Middle frontal gyrus (tissue), 1 donor: ENCODE measurements around the gene PWP1.
A peak's percentile ranks its signal among the peaks of the same experiment; 100 is the strongest.

Source experiments
- DNase-seq: peaks from one replicate; pipeline ENCODE4 v3.0.0-alpha.2; 2015; ENCODE audit warnings: low spot score; ENCODE audit errors: extremely low spot score

Gene PWP1

DNA sequence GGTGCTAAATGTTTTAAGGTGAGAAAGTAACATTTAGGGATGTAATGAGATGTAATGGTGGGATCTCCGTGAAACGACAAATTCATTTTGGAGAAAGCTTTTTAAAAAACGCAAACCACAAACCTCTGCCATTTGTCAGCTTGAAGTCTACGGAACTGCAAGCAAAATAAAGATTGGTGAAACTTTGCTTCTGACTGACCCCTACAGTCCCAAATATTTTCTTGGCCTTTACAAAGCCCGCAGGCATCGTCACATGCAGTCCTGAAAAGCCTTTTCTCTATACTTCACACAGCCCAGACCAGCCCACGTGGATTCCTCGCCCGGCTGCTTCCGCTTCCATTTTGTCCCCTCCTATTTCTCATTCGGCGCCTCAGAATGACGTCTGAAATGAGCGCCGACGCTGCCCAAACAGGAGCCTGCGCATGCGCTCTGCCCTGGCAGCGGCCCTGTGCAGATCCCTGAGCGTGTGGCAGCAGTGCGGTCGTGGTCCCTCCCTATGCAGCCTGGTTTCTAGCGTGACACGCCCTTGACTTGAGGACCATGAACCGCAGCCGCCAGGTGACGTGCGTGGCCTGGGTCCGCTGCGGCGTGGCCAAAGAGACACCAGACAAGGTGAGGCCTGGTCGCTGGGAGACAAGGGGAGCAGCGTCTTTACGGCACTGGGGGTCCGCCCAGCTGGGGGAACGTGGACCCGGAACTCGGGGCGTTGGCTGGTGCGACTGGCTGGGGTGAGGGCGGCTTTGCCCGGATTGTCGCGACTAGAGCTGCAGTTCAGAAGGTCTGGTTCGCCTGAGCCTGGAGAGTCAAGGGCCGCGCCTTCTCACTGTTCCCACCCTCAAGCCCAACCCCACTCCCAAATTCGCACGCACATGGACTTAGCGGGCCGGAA is at the start of gene PWP1:
PWP1 (plus strand) TSS at position 440 of the 889 bp plus-strand sequence; CDS start at position 541, 101 bp downstream.
- DNase-seq: peak; percentile 93

DNA sequence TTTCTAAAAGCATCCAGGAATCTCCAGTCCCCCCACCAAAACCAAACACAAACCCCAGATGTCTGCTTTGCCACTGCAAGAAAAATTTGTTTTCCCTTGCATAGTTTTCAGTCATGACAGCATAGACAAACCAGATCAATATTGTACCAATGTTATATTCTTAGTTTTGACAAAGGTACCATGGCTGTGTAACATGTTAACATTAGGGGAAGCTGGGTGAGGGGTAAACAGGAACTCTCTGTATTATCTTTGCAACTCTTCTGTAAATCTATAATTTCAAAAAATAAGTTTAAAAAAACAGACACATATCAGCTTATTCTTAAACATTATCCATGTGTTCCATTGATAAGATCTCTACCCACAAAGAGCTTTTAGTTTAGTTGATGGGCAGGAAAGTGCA is 44.4 kb upstream of the PWP1 start:
- no peak for DNase-seq

DNA sequence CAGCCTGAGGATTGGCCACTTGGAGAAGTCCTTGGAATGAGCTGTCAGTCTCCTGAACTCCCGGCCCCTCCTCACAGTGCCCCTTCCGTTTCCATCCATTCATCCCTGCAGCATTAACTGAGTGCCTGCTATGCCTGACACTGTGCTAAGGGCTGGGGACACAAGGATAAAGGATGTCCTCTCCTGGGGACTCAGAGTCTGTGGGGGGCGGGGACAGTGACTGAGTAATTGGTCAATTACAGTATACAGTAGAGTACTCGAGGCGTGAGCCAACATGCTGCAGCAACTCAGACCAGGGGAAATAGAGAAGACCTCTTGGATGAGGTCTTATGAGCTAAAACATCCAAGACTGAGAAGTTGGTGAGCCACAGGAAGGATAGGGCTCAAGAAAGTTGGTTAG is 43.4 kb upstream of the PWP1 start:
- no peak for DNase-seq

DNA sequence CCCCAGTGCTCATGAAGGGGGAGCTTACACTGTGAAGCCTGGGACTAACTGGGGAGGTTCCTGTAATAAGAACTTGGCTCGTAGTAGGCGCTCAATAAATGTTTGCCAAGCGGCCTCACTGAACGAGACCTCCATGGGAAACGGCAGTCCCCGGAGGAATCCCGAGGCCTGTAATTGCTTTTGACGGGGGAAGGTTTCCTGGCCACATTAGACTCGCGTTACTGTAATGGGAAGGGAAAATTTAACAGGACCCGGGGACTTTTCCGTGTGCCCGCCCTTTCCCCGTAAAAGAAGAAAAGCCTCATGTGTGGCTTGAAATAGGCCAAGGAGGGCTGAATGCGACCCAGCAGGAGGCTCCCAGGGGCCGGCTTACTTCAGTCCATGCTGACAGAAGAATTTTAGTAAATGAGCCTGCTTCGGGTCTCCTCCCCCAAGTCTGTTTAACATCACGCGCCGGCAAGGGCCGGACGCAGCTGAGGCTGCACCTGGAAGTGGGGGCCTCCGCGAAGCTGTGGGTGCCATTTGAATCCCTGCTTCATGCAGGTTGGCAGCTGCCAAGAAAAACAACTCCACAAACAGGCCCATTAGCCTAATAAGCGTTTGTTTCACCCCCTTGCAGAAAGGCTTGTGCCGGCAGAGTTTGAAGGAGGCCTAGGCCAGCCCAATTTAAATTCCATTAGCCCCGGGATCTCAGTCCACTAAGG is 39.8 kb upstream of the PWP1 start:
- DNase-seq: no peak

DNA sequence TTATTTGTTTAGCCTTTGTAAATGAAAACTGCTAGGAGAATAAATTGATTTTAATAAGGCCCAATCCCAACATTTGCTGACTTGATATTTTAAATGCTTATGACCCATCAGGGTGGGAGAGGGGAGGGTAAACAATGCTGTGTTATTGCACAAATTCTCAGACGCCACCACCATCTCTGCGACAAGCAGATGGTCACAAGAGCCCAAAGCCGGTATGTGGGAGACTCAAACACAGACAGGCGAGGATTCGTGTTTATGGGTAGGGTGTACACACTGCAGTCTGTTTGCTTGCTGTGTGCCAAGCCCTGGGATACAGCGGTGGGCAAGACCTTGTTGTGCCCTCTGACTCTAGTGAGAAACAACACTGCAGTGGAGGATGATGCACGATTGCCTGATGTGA is 39.2 kb upstream of the PWP1 start:
- DNase-seq: no peak

DNA sequence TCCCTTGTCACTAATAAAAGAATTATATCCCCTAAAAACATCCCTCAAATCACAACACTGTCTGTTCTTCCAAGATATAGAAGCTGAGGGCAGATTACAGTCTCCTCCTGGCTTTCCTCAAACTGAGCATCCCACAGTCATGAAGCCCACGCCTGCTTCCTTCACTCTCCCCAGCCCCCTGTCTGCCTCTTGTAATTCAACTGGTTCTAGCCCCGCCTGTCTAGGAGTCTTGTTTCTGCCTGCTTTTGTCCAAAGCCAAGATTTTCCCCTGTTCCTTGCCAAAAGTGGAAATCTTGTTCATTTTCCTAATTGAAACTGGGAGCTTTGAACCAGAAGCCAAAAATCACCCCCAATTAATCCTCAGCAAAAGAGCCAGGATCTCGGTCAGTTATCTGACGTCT is 35.9 kb upstream of the PWP1 start:
- no peak for DNase-seq

DNA sequence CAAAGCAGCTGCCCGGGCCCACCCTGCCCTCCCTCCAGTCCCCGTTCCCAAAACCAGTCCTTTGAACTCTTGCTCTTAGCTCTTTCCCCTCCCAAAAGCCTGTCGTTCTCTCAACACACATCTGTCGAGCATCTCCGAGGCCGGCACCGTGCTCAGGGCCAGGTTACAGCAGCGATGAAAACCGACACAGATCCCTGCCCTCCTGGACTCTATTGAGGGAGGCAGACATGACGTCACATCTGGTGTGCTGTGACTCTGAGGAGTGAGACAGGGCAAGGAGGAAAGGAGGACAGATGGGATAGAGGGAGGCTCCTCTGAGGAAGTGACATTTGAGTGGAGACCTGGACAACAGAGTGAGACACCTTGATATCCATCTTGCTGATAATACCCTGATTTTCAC is 34.6 kb upstream of the PWP1 start:
- DNase-seq: no peak

DNA sequence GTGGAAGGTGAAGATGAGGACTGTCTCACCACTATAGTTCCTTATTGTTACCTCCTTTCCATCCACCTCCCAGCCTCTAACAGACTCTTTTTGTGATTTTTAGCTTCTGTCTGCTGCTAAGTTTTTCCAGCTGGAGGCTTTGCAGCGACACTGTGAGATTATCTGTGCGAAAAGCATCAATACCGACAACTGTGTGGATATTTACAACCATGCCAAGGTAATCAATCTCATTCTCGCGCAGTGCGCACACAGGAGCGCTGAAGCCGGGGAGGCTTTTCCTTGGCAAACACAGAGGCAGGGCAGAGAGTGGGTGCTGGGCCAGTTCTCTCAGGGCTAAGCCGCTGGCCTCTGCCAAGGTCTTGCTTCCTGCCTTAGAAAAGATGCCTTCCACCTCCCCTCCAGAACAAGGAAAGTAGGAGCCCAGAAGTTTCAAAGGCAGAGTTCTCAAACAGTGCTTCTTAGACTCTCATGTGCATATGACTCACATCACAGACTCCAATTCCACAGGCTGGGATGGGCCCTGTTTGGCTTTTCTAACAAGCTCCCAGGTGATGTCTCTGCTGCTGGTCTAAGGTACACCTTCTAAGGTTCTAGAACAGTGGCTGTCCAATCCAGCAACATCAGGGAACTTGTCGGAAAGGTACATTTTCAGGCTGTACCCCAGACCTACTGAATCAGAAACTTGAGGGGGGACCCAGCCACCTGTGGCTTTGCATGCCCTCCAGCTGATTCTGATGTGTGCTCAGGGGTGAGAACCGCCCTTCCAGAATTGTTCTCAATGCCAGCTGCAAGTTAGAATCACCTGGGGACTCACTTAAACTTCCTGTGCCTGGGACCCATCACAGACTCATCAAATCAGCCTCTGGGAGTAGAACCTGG is 33.8 kb upstream of the PWP1 start:
- no peak for DNase-seq

DNA sequence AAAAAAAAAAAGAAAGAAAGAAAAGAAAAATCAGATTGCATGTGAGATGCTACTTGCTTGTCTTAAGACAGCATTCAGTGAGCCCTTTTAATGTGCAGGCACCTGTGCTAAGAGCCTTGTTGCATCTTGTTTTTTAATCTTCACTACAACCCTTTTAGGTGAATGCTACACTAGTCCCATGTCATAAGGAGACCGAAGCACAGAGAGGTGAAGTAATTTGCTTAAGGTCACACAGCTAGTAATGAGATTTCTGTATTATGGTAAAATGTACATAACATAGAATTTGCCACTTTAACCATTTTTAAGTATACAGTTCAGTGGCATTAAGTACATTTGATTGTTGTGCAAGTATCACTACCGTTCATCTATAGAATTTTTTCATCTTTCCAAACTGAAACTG is 32.1 kb upstream of the PWP1 start:
- no peak for DNase-seq

DNA sequence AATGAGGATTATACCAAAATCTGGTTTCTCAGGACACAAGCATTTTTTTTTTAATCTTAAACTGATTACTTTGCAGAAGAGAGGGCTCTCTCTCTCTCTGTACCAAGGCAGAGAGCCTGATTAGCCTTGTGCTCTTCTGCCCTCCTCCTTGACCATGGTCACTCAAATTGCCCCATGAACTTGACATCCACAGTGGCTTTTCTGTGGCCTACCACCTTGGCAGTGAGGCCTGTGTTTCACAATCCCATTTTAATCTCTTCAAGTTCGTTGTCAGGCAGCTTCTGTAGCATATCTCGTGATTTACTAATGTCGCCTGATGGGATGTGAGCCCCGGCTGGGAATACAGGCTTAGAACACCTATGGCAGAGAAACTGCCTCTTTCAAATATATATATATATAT is 30.7 kb upstream of the PWP1 start:
- no peak for DNase-seq

DNA sequence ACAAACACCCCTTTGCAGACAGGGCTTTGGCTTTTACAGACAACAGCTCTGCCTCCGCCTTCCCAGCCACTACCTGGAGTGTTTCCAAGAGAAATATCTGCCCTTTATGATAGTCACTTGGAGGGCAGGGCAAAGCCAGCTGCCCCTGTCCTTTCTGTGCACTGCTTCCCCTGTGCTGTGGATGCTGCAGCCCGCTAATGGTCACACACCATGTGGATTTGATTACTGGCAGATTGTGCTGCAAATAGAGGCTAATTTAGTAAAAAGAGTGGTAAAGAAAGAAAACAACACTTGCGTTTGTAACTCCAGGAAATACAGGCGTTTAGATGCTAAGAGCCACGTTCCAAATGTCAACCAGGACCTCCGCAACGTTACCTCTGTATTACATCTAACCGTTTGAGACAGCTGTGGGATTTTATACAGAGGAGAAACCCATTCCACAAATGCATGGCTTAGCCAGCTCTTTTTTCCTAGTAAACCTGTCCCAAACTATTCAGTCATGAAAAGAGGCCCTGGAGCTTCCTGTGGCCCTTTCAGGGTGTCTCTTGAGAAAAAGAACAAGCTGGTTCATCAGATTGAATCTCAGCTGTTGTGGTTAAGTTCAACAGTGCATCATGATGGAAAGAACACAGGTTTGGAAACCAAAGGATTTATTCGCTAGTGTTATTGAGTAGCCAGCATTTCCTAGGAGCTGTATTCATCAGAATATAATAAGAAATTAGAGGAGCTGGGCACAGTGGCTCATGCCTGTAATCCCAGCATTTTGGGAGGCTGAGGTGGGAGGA is 30.1 kb upstream of the PWP1 start:
- no peak for DNase-seq

DNA sequence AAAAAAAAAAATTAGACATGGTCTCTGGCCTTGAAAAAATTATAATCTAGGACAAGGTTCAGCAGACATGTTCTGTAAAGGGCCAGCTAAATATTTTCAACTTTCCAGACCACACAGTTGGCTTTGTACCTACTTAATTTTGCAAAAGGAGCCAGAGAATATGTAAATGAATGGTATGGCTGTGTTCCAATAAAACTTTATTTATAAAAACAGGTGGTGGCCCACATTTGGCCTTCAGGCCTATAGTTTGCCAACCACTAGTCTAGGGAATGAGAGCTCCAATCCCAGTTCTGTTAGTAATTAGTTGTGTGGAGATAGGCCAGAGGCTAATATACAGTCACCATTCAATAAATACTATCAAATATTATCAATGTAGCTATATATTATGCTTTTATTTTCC is 29.3 kb upstream of the PWP1 start:
- no peak for DNase-seq

DNA sequence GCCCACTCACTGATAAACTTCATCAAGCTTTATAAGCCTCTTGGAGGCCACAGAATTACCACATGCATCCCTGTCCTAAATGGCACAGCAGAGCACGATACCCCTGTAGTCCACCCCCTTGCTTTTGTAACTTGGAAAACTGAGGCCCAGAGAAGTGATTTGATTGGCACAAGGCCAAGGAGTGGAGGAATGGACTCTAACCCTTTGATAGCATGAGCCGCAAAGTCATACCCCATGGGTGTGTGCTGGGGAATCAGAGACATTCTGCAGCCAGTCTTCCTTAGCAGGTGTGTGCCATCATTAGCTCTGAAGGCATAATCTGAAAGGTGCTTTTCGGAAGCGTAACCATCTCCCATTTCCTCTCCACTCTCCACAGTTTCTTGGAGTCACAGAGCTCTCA is 28.5 kb upstream of the PWP1 start:
- no peak for DNase-seq

DNA sequence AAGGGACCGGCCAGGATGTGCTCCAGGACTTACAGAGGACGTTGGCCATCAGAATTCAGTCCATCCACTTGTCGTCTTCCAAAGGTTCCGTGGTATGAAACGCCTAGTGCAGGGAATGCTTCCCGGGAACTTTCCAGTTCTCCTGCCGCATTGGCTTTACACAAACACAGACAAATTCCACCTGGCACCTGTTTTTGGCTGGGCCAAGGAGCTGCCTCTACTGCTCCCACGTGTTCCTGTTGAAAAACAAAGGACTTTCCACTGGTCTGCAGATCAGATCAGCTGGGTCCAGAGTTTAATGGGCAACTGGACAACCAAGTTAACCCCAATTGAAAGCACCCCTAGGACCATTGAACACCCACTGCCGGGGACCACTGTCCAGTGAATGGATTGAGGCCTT is 28.0 kb upstream of the PWP1 start:
- DNase-seq: no peak

DNA sequence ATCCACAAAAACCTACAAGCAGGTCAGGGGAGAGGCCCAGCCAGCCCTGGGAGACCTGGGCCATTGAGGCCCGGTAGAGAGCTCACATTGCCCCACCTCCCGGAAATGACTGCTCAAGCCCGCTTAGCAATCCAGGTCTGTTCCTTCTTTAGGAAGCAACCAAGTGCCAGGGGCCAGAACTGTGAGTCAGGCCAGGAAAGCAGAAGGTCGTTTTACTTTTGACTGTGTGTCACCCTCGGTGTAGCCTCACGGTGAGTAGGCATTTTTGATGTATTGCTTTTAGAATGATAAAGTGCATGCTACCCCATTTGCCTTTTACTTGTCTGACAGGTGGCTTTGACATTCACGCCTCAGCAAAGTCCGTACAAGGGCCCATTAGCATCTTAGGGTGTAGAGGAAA is 25.4 kb upstream of the PWP1 start:
- DNase-seq: no peak

DNA sequence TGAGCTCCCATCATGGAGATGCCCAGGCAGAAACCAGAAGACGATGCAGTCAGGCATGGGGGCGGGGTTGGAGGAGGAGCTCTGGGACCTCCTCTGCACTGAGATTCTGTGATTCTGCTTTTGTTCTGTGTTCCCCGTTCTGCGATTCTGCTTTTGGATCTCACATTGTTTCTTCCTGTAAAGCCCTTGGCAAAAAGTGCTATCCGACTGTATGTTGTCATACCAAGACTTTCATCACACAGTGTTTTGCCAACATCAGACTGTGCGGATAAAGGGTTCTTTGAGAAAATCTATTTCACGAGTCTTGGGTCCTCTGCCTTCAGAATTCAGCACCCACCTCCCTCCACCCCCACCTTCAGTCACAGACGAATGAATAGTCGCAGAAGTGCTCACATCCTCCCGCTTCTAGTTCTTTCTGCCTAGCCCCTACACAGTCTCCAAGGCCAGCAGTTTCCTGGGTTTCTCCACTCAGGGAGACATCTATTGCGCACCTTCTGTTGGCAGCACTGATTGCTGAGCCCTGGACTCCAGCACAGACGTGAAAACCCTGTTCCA is 24.7 kb upstream of the PWP1 start:
- no peak for DNase-seq

DNA sequence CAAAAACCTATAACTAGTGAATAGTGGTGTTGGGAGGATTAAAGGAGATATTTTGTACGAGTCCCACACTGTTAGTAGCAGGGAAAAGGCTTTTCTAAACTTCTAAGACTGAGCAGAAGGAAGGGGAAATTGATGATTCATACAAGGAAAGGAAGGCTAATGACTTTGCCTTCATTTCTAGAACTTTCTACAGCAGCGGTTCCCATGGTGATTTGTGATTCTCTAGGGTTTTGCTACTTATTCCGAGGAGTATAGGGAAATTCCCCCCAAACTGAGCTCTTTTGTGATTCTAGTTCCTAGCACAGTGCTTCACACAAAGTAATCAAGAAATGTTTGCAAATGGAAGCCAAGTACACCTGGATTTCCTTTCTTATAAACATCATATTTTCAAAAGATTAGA is 23.8 kb upstream of the PWP1 start:
- no peak for DNase-seq

DNA sequence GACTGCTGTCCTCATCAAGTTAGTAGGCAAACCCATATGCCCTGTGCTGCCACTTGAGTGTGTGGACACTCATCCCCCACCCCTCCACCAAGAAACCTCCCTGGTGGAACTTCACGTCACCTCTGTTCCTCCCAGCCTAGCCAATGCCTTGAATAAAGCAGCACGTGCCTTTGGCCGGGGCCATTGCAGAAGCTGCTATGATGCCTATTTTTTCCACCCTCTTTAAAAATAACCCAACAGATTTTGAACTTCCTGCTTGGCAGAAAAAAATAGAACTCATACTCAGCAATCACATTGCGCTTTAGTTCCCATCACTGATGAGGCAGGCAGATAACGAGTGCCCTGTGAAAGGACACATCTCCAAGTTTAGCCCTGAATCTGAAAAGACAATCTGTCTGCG is 23.1 kb upstream of the PWP1 start:
- no peak for DNase-seq

DNA sequence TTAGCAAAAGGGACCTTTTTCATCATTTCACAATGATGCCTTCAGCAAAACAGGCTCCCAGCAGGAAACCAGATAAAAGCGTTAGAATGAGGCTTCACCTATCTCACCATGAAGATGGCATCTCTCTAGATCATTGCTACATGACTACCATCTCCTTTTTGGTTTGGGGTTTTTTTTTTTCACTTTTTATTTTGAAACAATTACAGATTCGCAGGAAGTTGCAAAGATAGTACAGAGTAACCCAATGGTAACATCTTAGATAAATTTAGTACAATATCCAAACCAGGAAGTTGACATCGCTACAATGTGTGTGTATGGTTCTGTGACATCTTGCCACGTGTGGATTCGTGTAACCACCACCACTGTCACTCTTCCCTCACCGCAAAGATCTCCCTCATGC is 22.3 kb upstream of the PWP1 start:
- no peak for DNase-seq

DNA sequence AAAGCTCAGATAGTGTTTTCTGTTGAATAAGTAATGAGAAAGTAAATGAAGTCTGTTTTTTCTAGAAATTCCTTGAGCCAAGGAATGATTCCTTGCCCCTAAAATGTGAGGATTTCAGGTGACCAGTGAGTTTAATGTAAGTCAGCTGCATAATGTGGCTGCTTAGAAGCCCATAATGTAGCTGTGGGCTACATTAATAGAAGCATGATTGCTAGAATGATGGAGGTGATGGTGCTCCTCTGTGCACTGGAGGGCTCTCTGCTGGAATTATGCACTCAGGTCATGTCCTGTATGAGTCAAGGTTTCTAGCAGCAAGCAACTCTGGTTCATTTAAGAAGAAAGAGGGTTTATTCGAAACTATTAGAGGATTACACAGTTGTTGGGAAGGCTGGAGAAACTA is 19.6 kb upstream of the PWP1 start:
- DNase-seq: no peak

DNA sequence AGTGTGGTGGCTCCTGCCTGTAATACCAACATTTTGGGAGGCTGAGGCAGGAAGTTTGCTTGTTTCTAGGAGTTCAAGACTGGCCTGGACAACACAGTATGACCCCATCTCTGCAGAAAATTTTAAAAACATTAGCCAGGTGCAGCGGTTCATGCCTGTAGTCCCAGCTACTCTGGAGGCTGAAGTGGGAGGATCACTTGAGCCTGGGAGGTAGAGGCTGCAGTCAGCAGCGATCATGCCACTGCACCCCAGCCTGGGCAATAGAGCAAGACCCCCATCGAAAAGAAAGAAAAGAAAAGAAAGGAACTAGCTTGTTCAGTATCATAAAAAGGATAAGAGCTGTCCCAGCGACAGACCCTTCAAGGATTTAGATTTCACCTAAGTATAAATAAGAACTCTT is 18.1 kb upstream of the PWP1 start:
- DNase-seq: no peak
